Adrenal gland (tissue), 12 donors: Measurements from ENCODE around the gene ELOVL7. TPM values are rescaled to one million over a fixed set of nuclear protein-coding genes. Genes with fewer than 3 reads are reported as not detected.
"Not testable (repeated sequence)": the region's sequence is repeated elsewhere in the genome, so short reads cannot be mapped to it uniquely, and the experiment has no call there.

ENCODE experiments used
- DNase-seq, 7 donors: peaks; one replicate each; pipeline ENCODE4 v3.0.0-alpha.2; 2019 to 2020
- H3K27ac ChIP-seq, 5 donors: fragments of 200-600 bp; sonication (generic) in 4 of 5; 1 replicate in 3 of 5; 2 replicates in 2 of 5; pipeline versions ENCODE4 v1.5.1 to v1.8.0; 2016 to 2020; ENCODE audit warnings: mild to moderate bottlenecking in 1 of 5
- H3K27me3 ChIP-seq: fragments of 200-600 bp; 2 replicates; pipeline ENCODE4 v1.8.0; 2021
- H3K36me3 ChIP-seq, 2 donors: fragments of 200-600 bp; replicated peaks in 1 of 2; 1 replicate in 1 of 2; 2 replicates in 1 of 2; pipeline versions ENCODE4 v1.5.1 to v1.8.0; 2018 to 2022
- H3K4me1 ChIP-seq, 2 donors: fragments of 200-600 bp; replicated peaks in 1 of 2; 1 replicate in 1 of 2; 2 replicates in 1 of 2; pipeline versions ENCODE4 v1.5.1 to v1.8.0; 2018 to 2021
- H3K4me3 ChIP-seq, 4 donors: fragments of 200-600 bp; sonication (generic) in 3 of 4; one replicate each; pipeline ENCODE4 v1.5.1; 2016 to 2018
- H3K9me3 ChIP-seq, 3 donors: fragments of 200-600 bp; sonication (generic) in 1 of 3; replicated peaks in 1 of 3; 1 replicate in 2 of 3; 2 replicates in 1 of 3; pipeline versions ENCODE4 v1.5.1 to v1.8.0; 2016 to 2021
- POLR2A ChIP-seq, 2 donors: fragments of 450-650 bp; IDR thresholded peaks; one replicate each; pipeline ENCODE4 v1.6.1; 2017; ENCODE audit warnings: antibody characterized with exemption in 2 of 2, mild to moderate bottlenecking in 2 of 2, moderate library complexity in 1 of 2
- WGBS, 4 donors: extraction: QIAGEN DNeasy Blood & Tissue Kit in 2 of 4; methylation state at CpG; one replicate each; pipeline versions ENCODE4 v1.1.5 to v1.1.7; 2013 to 2017; 5-methylcytosine and 5-hydroxymethylcytosine counted together
- intact Hi-C, 2 donors: fragments of 100-400 bp; cut with DNase I; formaldehyde crosslinking; loops; one replicate each; pipeline versions ENCODE4 v1.14.1 to v1.15.0; 2022 to 2023
- polyA plus RNA-seq, 3 donors: library from polyadenylated mRNA; stranded (reverse); fragments of 200-250 nt in 2 of 3; fragments of 350-450 nt in 1 of 3; fragmentation: Illumina TruSeq in 1 of 3; extraction: RNeasy Lipid Tissue Mini Kit (QIAGEN cat#74804) in 1 of 3; gene quantifications; one replicate each; pipeline ENCODE4 v1.2.3, GENCODE V29; 2013 to 2014
- total RNA-seq, 9 donors: library from RNA; depleted of rRNA in 4 of 9; stranded (reverse); fragments of >200 nt in 4 of 9; fragments of 120-200 nt in 1 of 9; fragmentation: NEBNext Ultra II Directional in 1 of 9; extraction: Animal tissue kit (Norgen Biotek cat#: 25700) in 1 of 9; gene quantifications; one replicate each; pipeline versions ENCODE4 v1.1.0 to v1.2.4, GENCODE V29; 2013 to 2023
- TF ChIP-seq, protein P1 (sequence below), 6 experiments: fragments of 450-650 bp in 4 of 6; fragments of 200-600 bp in 2 of 6; sonication (generic) in 1 of 6; IDR thresholded peaks; 1 replicate in 5 of 6; 2 replicates in 1 of 6; pipeline versions ENCODE4 v1.5.1 to v1.8.0; 2016 to 2021; ENCODE audit warnings: antibody characterized with exemption in 6 of 6, mild to moderate bottlenecking in 2 of 6, moderate library complexity in 1 of 6
- donor health status: healthy with polysubstance abuse.
- donor health status: Bipolar disorder and iron deficiency.
- donor health status: DM: yes; HTN: yes; CAD: no.
- donor health status: DM: no; HTN: no; CAD: no.
- donor health status: DM: no; HTN: no; CAD: no.
- donor health status: DM: yes; HTN: yes; CAD: no.

The ELOVL7 gene
- total and polyA plus RNA-seq, 12 donors = 0.88 to 5.1 (median 3.0) TPM

DNA sequence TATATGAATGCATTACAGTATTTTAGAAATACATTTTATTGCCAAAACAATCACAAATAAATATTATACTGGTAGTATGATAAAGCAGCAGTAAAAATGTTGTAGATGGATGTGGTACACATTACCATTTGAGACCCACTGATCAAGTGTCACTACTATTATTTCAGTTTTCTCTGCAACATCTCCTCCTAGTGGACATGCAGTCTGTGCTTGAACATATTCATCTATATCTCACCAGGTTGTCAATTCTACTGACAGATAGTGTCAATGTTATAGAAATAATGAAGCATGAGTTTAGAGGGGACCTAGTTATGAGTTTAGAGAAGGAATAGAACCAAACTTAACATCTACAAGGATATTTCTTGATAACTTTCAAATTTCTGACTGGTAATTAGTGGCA lies 39.2 kb upstream of the ELOVL7 start:
- TF ChIP-seq POLR2A (IDR thresholded peaks at IDR 0.05) = no peak
- TF ChIP-seq, protein P1, sequence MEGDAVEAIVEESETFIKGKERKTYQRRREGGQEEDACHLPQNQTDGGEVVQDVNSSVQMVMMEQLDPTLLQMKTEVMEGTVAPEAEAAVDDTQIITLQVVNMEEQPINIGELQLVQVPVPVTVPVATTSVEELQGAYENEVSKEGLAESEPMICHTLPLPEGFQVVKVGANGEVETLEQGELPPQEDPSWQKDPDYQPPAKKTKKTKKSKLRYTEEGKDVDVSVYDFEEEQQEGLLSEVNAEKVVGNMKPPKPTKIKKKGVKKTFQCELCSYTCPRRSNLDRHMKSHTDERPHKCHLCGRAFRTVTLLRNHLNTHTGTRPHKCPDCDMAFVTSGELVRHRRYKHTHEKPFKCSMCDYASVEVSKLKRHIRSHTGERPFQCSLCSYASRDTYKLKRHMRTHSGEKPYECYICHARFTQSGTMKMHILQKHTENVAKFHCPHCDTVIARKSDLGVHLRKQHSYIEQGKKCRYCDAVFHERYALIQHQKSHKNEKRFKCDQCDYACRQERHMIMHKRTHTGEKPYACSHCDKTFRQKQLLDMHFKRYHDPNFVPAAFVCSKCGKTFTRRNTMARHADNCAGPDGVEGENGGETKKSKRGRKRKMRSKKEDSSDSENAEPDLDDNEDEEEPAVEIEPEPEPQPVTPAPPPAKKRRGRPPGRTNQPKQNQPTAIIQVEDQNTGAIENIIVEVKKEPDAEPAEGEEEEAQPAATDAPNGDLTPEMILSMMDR (IDR thresholded peaks at IDR 0.05) = peak in 5 of 6 experiments; percentile 15 to 45 (median 42)
- H3K4me1 ChIP-seq = no peaks in the 10 kb centered on the region
- no peak overlapping the region for H3K27ac ChIP-seq
- no peaks in the 10 kb centered on the region for H3K9me3 ChIP-seq
- H3K36me3 ChIP-seq = no peaks in the 10 kb centered on the region
- H3K4me3 ChIP-seq = no peak overlapping the region
- DNase-seq = no peak
- H3K27me3 ChIP-seq = no peaks in the 10 kb centered on the region
- intact Hi-C loops = no loop called here

DNA sequence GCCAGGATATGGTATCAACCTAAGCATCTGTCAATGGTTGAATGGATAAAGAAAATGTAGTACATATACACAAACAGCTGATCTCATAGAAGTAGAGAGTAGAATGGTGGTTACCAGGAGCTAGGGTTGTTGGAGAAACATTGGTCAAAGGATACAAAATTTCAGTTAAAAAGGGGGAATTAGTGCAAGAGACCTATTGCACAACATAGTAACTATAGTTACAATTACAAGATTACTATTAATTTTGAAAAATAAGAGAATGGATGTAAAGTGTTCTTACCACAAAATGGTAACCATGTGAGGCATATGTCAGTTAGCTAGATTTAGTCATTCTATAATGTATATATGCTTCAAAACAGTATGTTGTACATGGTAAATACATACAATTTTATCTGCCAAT lies 28.8 kb upstream of the ELOVL7 start:
- H3K27ac ChIP-seq = no peak overlapping the region
- no peaks in the 10 kb centered on the region for H3K36me3 ChIP-seq
- intact Hi-C loops = no loop called here
- TF ChIP-seq, protein P1 (IDR thresholded peaks at IDR 0.05) = no peak
- TF ChIP-seq POLR2A (IDR thresholded peaks at IDR 0.05) = no peak
- H3K4me3 ChIP-seq = no peak overlapping the region
- H3K4me1 ChIP-seq = no peaks in the 10 kb centered on the region
- no peaks in the 10 kb centered on the region for H3K27me3 ChIP-seq
- no peak for DNase-seq
- H3K9me3 ChIP-seq = peaks cover 0 to 8% (median 0%) of the 10 kb centered on the region in 3 donors

- DNase-seq = no peak
- Histone ChIP-seq H3K4me1 (no peaks in the 10 kb centered on the region), H3K9me3 (peaks cover 0 to 8% (median 0%) of the 10 kb centered on the region in 3 donors), H3K27ac (no peak overlapping the region), H3K4me3 (no peak overlapping the region), H3K27me3 (no peaks in the 10 kb centered on the region), H3K36me3 (no peaks in the 10 kb centered on the region)
- TF ChIP-seq POLR2A (IDR thresholded peaks at IDR 0.05) = no peak
- TF ChIP-seq, protein P1 (IDR thresholded peaks at IDR 0.05) = no peak
- WGBS, 4 donors = 85 to 95% (median 92%) methylated on average over 3 of the region's 3 CpGs
- intact Hi-C loops = no loop called here
Observed at GRCh38 chr5:60870857-60871256, 26.8 kb upstream of the ELOVL7 start.

GRCh38 chr5:60860572-60860971 lies 16.5 kb upstream of the ELOVL7 start:
- 94 to 99% (median 95%) methylated on average over 10 to 16 of the region's 16 CpGs for WGBS, 4 donors
- H3K36me3 ChIP-seq, DNase-seq, H3K4me1 ChIP-seq, intact Hi-C loops, H3K4me3 ChIP-seq, H3K27ac ChIP-seq, H3K9me3 ChIP-seq, H3K27me3 ChIP-seq: not testable (repeated sequence)

DNA sequence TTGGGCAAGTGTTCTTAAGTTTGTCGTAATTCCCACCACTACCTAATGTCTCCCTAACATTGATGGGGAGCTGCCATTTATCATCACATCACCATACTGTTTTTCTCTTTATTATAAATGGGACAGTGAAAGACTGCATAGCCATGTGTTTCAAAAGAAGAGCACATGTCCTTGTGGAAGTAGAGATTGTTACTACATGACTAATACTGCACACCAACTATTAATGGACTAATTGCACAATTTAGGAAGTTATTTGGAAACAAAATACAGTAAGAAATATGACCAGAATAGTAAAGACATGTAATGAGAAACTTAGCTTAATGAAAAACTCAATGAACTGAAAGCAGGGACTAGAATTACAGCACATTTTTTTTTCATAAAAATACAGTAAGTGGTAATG lies 12.0 kb upstream of the ELOVL7 start:
- intact Hi-C loops = no loop called here
- H3K9me3 ChIP-seq = no peaks in the 10 kb centered on the region
- no peak for DNase-seq
- H3K4me1 ChIP-seq = no peaks in the 10 kb centered on the region
- TF ChIP-seq POLR2A (IDR thresholded peaks at IDR 0.05) = no peak
- TF ChIP-seq, protein P1 (IDR thresholded peaks at IDR 0.05) = no peak
- no peak overlapping the region for H3K4me3 ChIP-seq
- no peak overlapping the region for H3K27ac ChIP-seq
- WGBS, 4 donors = 65 to 88% (median 74%) methylated on average over 1 of the region's 1 CpG
- H3K27me3 ChIP-seq = no peaks in the 10 kb centered on the region
- H3K36me3 ChIP-seq = no peaks in the 10 kb centered on the region
